AG04450 (cell line): ENCODE results near the gene LTO1. TPM values are rescaled to one million over a fixed set of nuclear protein-coding genes. Genes with fewer than 3 reads are reported as not detected.

Experiments
- CTCF ChIA-PET: fragments of 300-600, 350-600 bp; formaldehyde crosslinking; extraction: SDS; loops from one replicate; lab custom pipeline; 2022; ENCODE audit warnings: antibody characterized with exemption, inconsistent platforms; lab: Charles Lee
- POLR2A ChIA-PET: fragments of 350-600 bp; formaldehyde crosslinking; extraction: SDS; loops from one replicate; lab custom pipeline; 2021; ENCODE audit warnings: antibody characterized with exemption, inconsistent platforms; lab: Yijun Ruan, JAX
- DNase-seq: peaks from one replicate; pipeline ENCODE4 v3.0.0-alpha.2; 2011; ENCODE audit warnings: low read depth, low spot score
- H3K27ac ChIP-seq: one replicate; pipeline ENCODE4 v1.5.1; 2012; ENCODE audit warnings: low read depth, low read length, control low read depth
- H3K27me3 ChIP-seq: one replicate; pipeline ENCODE4 v1.6.0; 2012; ENCODE audit warnings: low read length; ENCODE audit not compliant: control insufficient read depth, insufficient read depth
- H3K4me3 ChIP-seq: 2 replicates; pipeline ENCODE4 v1.5.1; 2011; ENCODE audit warnings: mild to moderate bottlenecking, low read depth, low read length, control low read depth
- H3K9me3 ChIP-seq: 2 replicates; pipeline ENCODE4 v1.5.1; 2012; ENCODE audit warnings: low read length; ENCODE audit not compliant: control insufficient read depth, insufficient read depth
- CTCF ChIP-seq: IDR thresholded peaks from 2 replicates; pipeline ENCODE4 v1.5.1; 2011; ENCODE audit warnings: low read depth, low read length, control low read depth, inconsistent platforms
- polyA plus RNA-seq: library from polyadenylated mRNA; depleted of rRNA; stranded (reverse); fragments of >200 nt; gene quantifications from 2 replicates; pipeline ENCODE4 v1.2.3, GENCODE V29; 2011

The LTO1 gene
- polyA plus RNA-seq, 1 experiment, result 18.3 TPM

DNA sequence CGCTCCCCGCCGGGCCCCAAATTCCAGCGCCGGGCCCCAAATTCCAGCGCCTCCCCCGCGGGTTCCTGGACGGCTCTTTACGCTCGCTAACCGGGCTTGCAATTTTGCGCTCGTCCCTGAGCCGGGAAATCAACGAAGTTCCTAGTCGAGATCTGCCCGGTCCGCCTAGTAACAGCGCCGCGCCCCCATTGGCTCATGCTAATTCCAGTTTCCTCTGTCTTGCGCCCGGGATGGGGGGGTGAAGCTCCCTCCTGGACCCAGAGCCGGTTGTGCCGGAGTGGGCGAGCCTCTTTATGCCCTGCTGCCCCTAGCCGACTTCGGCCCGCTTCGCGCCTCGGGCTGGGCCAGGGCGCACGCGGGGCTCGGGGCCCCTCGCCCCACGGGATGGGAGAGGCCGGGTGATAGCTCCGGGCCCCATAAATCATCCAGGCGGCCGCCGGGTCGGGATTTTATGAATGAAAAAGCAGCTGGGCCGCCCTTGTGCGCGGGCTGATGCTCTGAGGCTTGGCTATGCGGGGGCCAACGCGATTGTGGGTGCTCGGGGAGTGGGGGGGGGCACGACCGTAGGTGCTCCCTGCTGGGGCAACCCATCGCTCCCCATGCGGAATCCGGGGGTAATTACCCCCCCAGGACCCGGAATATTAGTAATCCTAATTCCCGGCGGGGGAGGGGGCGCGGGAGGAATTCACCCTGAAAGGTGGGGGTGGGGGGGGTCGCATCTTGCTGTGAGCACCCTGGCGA, 36.0 kb downstream of the LTO1 start:
- Histone ChIP-seq H3K27me3 (no peaks in the 10 kb centered on the region), H3K4me3 (peak overlapping the region; percentile 99), H3K27ac (peak overlapping the region; percentile 96), H3K9me3 (peaks cover 11% of the 10 kb centered on the region; the same call in 1 of the 2 replicates)
- peak; percentile 93 for DNase-seq
- ChIA-PET CTCF (interaction anchor here (1.7 kb wide), 1 partner anchor 347 kb away, joined by 6 read pairs; no protein-coding TSS in a partner anchor), POLR2A (interaction anchor here (0.6 to 1.2 kb wide), 14 partner anchors 14 to 591 kb away, joined by 3 to 11 read pairs (median 5); partner anchors contain the start of gene TPCN2)
- no peak for TF ChIP-seq CTCF

GRCh38 chr11:69637941-69638871, 36.9 kb downstream of the LTO1 start:
- no peak for TF ChIP-seq CTCF
- no peak for DNase-seq
- Histone ChIP-seq H3K9me3 (peaks cover 11% of the 10 kb centered on the region; the same call in 1 of the 2 replicates), H3K27me3 (no peaks in the 10 kb centered on the region), H3K4me3 (peak overlapping the region; percentile 51), H3K27ac (peak overlapping the region; percentile 96)
- POLR2A ChIA-PET, result interaction anchor here (0.8 to 1.2 kb wide), 8 partner anchors 141 to 590 kb away, joined by 3 to 11 read pairs (median 5); partner anchors contain the start of gene TPCN2
- CTCF ChIA-PET, result interaction anchor here (1.7 kb wide), 1 partner anchor 346 kb away, joined by 6 read pairs; no protein-coding TSS in a partner anchor

DNA sequence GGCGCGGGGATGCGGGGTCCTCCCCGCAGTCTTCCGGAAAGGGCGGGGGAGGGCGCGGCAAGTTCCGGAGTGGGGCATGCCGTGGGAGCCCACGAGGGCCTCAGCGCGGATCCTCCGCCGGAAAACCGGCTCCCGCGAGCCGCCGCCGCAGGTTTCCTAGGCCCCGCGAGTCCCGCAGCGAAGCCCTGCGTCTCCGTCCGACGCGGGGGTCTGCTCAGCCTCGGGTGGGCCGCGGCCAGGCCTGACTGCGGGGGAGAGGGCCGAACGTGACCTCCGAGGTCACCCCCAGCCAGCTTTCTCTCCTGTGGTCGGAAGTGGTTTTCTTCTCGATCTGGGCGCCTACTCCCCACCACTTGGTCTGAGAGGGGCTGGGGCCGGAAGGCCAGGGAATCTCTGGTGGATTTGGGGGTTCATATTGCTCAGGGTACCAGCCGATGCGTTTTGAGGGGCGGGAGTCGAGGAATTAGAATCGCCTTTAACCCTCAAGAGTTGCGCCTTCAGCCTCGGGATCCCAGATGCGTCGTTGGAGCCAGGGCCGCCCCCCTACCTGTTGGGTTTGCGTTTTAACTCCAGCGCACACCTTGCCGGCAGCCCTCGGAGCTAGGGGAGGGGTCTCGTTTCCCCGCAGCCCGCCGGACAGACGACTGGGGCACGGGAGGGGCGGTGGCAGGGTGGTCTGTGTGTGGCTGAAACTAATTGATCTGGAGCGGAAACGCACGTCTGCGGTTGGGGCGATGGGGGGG, 37.8 kb downstream of the LTO1 start:
- no peak for DNase-seq
- peaks cover 11% of the 10 kb centered on the region; the same call in 1 of the 2 replicates for H3K9me3 ChIP-seq
- H3K27me3 ChIP-seq, result no peaks in the 10 kb centered on the region
- POLR2A ChIA-PET, result no interaction called here
- no peak overlapping the region for H3K4me3 ChIP-seq
- CTCF ChIA-PET, result no interaction called here
- TF ChIP-seq CTCF, result no peak
- no peak overlapping the region for H3K27ac ChIP-seq

DNA sequence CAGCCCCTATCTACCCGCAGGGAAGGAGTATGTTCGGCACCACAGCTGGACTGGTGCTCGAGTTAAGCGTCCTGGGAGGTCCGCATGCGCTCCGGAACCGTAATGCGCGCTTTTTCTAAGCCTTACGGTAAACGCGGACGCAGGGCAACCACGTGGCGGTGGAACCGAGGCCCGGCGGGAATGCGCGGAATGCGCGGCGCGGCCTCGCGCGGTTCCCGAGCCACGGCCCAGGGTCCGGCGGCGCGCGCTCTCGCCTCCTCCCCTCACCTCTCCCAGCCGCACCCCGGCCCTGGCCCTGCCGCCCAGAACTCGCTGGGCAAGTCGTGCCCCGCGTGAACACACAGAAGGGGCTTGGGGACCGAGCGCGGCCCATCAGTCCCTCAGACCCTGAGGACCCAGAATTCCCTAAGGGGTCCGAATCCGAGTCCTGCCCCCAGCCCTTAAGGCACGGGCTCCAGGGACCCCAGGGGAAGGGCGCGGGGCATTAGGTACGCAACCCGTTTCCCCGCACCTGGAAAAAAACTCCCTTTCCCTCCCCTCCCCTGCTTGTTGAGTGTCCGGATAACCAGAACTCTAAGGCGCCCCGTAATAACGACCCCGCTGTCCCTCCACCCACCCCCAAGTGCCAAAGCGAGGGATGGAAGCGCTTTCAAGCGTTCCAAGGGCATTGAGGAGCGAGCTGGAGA, 38.5 kb downstream of the LTO1 start:
- DNase-seq, result peak; percentile 86
- CTCF ChIA-PET, result interaction anchor here (0.6 kb wide), 1 partner anchor 16 kb away, joined by 7 read pairs; no protein-coding TSS in a partner anchor
- Histone ChIP-seq H3K9me3 (peaks cover 11% of the 10 kb centered on the region; the same call in 1 of the 2 replicates), H3K27me3 (no peaks in the 10 kb centered on the region), H3K27ac (peak overlapping the region; percentile 70), H3K4me3 (peak overlapping the region; percentile 47)
- no peak for TF ChIP-seq CTCF
- POLR2A ChIA-PET, result no interaction called here
